HG03039 (cell line): Measurements from ENCODE around the gene MEPE.
"Not testable (repeated sequence)": the region's sequence is repeated elsewhere in the genome, so short reads cannot be mapped to it uniquely, and the experiment has no call there.

Experiments
- ATAC-seq: cut with Tn5 transposase; IDR thresholded peaks from one replicate; pipeline ENCODE4 v1.9.1; 2021; ENCODE audit warnings: mild to moderate bottlenecking, moderate library complexity; ENCODE audit not compliant: unreplicated experiment

The MEPE gene

GRCh38 chr4:87881115-87881514, 48.3 kb downstream of the MEPE start:
- no peak for ATAC-seq

DNA sequence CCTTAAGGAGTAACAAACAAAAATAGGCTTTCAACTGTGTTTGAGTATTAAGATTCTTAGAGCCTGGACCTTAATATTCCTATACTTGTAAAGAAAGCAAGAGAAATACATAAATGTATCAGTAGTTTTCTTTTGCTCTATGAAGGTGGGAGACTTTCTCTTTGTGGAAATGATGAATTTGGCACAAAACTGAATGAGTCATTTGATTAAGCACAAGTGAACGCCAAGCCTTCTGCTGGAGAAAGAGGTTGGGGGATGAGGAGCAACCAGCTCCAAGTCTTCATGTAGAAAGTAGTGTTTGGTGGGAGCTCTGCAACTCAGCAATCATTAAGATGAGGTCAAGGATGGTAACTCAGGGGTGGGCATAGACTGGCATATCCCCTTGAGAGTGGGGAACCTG, 49.6 kb downstream of the MEPE start:
- no peak for ATAC-seq

DNA sequence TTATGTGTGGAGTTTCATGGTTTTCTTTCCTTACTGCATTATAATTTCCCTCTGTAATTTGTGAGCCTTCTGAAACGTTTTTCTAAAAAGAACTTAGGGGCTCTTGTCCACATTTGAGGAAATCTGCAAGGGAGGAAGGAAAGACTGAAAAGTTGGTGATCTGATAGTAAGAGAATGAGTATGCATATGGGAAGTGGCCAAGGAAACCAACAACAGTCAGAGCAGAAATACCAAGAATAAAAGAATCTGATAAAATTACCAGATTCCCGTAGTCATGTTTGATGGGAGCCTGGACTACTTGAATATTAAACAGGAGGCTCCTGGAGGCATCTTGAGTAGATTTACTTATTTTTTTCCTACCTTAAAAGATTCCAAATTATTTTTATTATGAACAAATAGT, 50.1 kb downstream of the MEPE start:
- ATAC-seq: no peak

DNA sequence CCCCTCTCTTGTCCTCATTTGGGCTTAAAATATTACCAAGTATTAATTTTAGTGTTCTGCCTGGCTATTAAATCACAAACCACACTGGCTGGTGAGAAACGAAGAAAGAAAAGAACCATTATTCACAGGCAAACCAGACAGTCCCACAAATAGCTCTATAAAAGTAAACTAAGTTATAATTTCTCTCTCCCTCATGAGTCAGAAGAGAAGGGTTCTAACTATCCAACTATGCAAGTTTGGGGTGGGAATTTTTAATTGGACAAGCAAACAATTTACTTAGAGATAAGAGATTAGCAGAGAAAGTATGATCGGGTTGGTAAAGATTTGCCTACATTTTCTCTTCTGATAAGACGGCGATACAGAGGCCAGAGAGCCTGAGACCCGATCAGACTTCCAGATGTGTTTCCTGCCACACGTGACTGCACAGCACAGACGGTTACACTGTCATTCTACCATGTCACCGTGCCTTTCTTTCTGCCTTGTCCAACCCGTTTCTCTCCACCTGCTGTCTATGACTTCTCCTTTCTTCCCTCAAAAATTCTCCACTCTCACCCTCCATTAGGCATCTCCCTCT, 52.3 kb downstream of the MEPE start:
- no peak for ATAC-seq

DNA sequence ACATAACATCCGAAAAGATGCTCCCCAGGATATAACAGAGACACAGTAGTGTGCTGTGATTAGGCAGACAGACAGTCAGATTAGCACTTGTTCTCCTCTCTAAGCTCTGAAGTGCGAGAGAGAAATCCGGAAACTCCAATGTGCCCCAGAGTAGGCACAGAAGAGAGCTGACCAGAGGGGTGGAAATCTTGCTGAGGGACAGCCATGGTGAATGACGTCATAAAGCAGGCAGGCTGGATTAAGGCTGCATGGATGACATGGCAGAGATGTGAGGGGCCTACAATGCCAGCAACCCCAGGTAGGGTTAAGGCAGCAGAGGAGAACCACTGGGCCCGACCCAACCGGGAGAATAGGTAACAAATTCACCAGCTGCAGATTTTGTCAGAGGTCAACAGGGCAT, 53.3 kb downstream of the MEPE start:
- no peak for ATAC-seq

DNA sequence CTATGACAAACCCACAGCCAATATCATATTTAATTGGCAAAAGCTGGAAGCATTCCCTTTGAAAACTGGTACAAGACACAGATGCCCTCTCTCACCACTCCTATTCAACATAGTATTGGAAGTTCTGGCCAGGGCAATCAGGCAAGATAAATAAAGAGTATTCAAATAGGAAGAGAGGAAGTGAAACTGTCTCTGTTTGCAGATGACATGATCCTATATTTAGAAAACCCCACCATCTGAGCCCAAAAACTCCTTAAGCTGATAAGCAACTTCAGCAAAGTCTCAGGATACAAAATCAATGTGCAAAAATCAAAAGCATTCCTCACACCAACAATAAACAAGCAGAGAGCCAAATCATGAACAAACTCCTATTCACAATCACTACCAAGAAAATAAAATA, 58.0 kb downstream of the MEPE start:
- ATAC-seq: not testable (repeated sequence)

GRCh38 chr4:87895964-87896621, 63.3 kb downstream of the MEPE start:
- ATAC-seq: no peak
